Ishikawa (cell line): ENCODE measurements around the gene TOX2.

ENCODE experiments used
- CEBPB ChIP-seq: IDR thresholded peaks from 2 replicates; pipeline ENCODE4 v1.6.1; 2012
- CREB1 ChIP-seq: IDR thresholded peaks from 2 replicates; pipeline ENCODE4 v1.6.1; 2012; ENCODE audit warnings: low read depth
- EGR1 ChIP-seq: IDR thresholded peaks from 2 replicates; pipeline ENCODE4 v1.6.1; 2012
- EP300 ChIP-seq: IDR thresholded peaks from 2 replicates; pipeline ENCODE4 v1.6.1; 2012; ENCODE audit warnings: borderline replicate concordance
- FOXM1 ChIP-seq: IDR thresholded peaks from 2 replicates; pipeline ENCODE4 v1.6.1; 2012; ENCODE audit warnings: low read depth, borderline replicate concordance
- NFIC ChIP-seq: IDR thresholded peaks from 2 replicates; pipeline ENCODE4 v1.6.1; 2012
- RAD21 ChIP-seq: IDR thresholded peaks from 2 replicates; pipeline ENCODE4 v1.6.1; 2012; ENCODE audit warnings: low read depth
- TAF1 ChIP-seq: IDR thresholded peaks from 2 replicates; pipeline ENCODE4 v1.6.1; 2012; ENCODE audit warnings: low read depth, mild to moderate bottlenecking
- TCF12 ChIP-seq: IDR thresholded peaks from 2 replicates; pipeline ENCODE4 v1.6.1; 2012; ENCODE audit warnings: low read depth
- TEAD4 ChIP-seq: IDR thresholded peaks from 2 replicates; pipeline ENCODE4 v1.6.1; 2012
- YY1 ChIP-seq: IDR thresholded peaks from 2 replicates; pipeline ENCODE4 v1.6.1; 2012; ENCODE audit warnings: low read depth
- ZBTB7A ChIP-seq: IDR thresholded peaks from 2 replicates; pipeline ENCODE4 v1.6.1; 2012; ENCODE audit warnings: low read depth
- TF ChIP-seq, protein P1 (sequence below): IDR thresholded peaks from 2 replicates; pipeline ENCODE4 v1.6.1; 2012
- TF ChIP-seq, protein P2 (sequence below): IDR thresholded peaks from 2 replicates; pipeline ENCODE4 v1.6.1; 2012
- TF ChIP-seq, protein P3 (sequence below): IDR thresholded peaks from 2 replicates; pipeline ENCODE4 v1.6.1; 2012; ENCODE audit warnings: low read depth, mild to moderate bottlenecking

Gene TOX2

DNA sequence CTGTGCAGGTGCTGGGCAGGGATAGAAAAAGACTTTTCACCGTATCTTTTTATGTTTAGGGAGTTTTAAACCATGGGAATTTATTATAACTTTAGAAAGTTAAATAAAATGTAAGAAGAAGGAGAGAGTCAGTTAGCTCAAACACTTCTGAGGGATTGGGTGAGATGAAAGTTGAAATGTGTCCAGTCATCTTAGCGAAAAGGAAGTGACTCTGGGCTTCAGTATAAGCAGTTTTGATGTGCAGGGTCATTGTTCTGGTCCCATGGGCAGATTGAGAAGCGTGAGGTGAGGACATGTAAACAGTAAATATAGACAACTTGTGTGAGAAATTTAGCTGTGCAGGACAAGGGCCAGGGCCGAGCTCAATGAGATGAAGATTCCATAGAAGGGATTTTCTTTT, 66.9 kb downstream of the TOX2 start:
- TF ChIP-seq EGR1 (no peak), CEBPB (no peak), EP300 (no peak), RAD21 (no peak), FOXM1 (no peak), ZBTB7A (no peak), TEAD4 (no peak), CREB1 (no peak), YY1 (no peak), NFIC (no peak), TAF1 (no peak), TCF12 (no peak)
- TF ChIP-seq, protein P1, sequence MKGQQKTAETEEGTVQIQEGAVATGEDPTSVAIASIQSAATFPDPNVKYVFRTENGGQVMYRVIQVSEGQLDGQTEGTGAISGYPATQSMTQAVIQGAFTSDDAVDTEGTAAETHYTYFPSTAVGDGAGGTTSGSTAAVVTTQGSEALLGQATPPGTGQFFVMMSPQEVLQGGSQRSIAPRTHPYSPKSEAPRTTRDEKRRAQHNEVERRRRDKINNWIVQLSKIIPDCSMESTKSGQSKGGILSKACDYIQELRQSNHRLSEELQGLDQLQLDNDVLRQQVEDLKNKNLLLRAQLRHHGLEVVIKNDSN, result no peak
- TF ChIP-seq, protein P2, sequence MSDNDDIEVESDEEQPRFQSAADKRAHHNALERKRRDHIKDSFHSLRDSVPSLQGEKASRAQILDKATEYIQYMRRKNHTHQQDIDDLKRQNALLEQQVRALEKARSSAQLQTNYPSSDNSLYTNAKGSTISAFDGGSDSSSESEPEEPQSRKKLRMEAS, result no peak
- TF ChIP-seq, protein P3, sequence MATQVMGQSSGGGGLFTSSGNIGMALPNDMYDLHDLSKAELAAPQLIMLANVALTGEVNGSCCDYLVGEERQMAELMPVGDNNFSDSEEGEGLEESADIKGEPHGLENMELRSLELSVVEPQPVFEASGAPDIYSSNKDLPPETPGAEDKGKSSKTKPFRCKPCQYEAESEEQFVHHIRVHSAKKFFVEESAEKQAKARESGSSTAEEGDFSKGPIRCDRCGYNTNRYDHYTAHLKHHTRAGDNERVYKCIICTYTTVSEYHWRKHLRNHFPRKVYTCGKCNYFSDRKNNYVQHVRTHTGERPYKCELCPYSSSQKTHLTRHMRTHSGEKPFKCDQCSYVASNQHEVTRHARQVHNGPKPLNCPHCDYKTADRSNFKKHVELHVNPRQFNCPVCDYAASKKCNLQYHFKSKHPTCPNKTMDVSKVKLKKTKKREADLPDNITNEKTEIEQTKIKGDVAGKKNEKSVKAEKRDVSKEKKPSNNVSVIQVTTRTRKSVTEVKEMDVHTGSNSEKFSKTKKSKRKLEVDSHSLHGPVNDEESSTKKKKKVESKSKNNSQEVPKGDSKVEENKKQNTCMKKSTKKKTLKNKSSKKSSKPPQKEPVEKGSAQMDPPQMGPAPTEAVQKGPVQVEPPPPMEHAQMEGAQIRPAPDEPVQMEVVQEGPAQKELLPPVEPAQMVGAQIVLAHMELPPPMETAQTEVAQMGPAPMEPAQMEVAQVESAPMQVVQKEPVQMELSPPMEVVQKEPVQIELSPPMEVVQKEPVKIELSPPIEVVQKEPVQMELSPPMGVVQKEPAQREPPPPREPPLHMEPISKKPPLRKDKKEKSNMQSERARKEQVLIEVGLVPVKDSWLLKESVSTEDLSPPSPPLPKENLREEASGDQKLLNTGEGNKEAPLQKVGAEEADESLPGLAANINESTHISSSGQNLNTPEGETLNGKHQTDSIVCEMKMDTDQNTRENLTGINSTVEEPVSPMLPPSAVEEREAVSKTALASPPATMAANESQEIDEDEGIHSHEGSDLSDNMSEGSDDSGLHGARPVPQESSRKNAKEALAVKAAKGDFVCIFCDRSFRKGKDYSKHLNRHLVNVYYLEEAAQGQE, result no peak

DNA sequence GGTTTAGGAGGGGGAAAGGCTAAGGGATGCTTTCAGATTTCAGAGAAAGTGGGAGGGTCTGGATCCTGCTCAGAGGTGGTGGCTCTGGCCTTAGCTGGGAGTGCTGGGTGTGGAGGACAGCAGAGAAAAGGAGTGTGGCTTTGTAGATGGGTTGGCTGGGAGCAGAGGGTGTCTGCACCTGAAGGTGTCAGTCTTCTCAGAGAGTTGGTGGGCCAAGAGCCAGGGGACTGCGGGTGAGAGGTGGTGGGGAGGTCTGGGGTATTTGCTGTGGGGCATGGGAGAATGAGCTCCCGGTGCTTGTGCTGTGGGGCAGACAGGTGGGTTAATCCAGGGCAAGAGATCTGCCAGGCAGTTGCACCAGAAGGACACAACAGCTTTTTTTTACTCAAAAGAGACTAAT, 67.4 kb downstream of the TOX2 start:
- no peak for TF ChIP-seq EP300
- no peak for TF ChIP-seq CEBPB
- no peak for TF ChIP-seq NFIC
- TF ChIP-seq TAF1, result no peak
- TF ChIP-seq RAD21, result no peak
- no peak for TF ChIP-seq YY1
- TF ChIP-seq EGR1, result no peak
- TF ChIP-seq TCF12, result no peak
- TF ChIP-seq TEAD4, result no peak
- TF ChIP-seq, protein P3, result no peak
- no peak for TF ChIP-seq FOXM1
- TF ChIP-seq, protein P1, result no peak
- TF ChIP-seq, protein P2, result no peak
- no peak for TF ChIP-seq ZBTB7A
- no peak for TF ChIP-seq CREB1

DNA sequence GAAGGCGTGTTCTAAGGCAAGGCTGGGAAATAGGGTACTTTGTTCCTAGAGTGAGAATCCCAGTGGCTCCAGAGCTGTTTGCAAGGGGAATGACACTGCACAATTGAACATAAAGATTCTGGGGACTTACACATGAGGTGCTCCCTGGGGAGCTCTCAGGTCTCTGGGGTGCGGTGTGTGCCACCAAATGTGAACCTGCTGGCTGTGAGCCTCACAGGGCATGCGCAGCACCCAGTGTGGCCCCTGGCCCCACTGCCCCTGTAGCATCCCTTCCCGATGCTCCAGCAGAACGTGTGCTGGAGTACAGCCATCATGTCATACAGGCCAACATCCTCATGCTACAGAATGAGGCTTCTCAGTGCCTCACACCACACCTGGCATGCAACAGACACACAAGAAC, 68.2 kb downstream of the TOX2 start:
- TF ChIP-seq, protein P1, result no peak
- TF ChIP-seq TEAD4, result no peak
- TF ChIP-seq, protein P2, result no peak
- TF ChIP-seq YY1, result no peak
- TF ChIP-seq EP300, result no peak
- TF ChIP-seq FOXM1, result no peak
- TF ChIP-seq ZBTB7A, result no peak
- TF ChIP-seq, protein P3, result no peak
- TF ChIP-seq RAD21, result no peak
- no peak for TF ChIP-seq NFIC
- TF ChIP-seq CEBPB, result no peak

DNA sequence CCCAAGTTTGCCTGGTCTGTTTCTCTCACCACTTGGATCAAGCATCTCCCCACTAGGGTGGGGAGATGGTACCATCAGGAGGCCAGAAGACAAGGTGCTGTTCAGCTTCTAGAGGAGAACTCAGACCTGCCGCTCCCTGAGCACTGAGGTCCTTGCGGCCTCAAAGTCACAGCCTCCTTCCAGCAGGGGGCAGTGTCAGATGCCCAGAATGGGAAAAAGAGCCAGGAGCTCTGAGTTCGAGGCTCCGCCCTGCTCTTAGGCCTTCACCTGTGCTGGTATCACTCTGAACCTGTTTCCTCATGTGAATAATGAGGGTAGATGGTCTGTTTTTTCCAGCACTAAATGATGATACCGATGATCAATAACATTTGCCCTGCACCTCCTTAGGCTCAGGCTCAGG, 68.7 kb downstream of the TOX2 start:
- TF ChIP-seq EGR1 (no peak), RAD21 (peak; percentile 40; the same call in 1 of the 2 replicates), EP300 (no peak), NFIC (no peak)
